GM18861 (cell line): ENCODE data around the gene ZNF423.
"Not testable (repeated sequence)": the region's sequence is repeated elsewhere in the genome, so short reads cannot be mapped to it uniquely, and the experiment has no call there.

Experiments used
- ATAC-seq: cut with Tn5 transposase; IDR thresholded peaks from one replicate; pipeline ENCODE4 v1.9.1; 2021; ENCODE audit not compliant: unreplicated experiment

ZNF423 gene

DNA sequence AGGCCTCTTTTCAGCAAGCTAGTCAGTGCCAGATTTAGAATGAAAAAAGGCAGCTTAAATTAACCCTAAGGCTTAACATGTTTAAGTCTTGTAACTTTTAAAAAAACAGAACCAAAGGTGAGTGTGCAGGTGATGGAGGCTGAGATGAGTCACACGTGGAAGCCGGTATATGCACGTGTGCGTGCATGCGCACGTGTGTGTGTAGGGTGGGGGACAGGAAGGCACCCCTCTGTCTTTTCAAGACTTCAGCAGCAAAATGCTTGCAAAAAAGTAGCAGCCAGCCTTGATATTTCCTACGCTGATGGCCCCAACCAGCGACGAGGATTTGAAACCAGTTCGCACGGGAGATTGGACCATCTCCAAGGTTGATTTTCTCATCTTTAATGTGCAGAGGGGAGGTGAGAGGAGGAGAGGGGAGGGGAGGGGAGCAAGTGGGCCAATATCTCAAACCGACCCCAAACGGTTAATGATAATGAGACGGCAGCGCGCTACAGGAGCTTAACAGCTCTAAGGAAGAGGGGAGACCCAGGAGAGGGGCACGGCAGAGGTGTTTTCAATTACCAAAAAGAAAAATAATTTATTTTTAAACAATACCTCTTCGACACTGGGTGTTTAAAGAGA is 154.7 kb downstream of the ZNF423 start:
- ATAC-seq: no peak

DNA sequence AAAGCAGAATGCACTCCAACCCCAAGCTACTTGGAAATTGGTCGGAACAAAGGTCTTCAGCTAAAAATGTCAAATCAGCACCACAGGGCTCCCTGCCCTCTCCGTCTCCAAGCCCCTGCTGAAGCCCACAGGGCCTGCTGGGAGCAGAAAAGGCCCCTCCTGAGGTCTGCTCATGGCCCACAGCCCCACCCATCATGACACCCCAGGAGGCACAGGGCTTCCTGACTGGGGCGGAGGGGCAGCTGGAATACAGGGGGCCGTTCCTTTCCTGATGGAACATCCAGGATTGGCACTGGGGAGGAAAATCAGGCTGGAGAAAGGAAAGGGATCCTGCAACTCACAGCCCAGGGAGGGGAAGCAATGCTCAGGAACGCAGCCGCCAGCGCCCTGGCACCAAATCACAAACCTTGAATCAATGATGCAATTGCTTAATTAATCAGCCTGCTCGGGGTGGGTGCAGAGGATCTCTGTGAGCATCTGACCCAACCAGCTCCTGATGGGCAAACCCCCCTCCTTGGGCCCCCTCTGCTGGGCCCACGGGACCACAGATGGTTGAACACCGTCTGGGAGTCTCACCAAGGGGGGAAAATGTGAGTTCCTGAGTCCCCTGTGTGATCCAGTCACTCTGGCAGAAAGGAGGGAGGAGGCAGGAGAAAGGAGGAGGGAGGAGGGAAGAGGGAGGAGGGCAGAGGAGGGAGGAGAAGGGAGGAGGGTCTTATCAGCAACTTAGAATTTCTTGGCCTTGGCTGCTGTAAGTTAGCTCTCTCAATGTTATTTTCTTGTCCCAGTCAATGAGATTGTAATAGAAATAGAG is 155.5 kb downstream of the ZNF423 start:
- ATAC-seq: no peak

DNA sequence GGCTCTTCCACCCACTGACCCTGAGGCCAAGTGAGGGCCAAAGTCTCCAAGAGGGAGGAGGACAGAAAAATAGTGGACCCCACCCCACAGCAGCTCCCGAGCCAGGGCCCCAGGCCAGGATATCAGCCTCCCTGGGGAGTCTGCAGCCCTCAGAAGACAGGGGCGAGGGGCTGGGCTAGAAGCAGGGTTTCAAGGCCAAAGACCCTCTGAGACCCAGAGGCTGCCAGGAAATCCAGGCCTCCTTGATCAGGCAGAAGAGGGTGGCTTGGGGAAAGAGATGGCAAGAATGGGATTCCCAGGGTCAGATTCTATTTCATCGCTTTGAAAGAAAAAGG is 156.1 kb downstream of the ZNF423 start:
- no peak for ATAC-seq

DNA sequence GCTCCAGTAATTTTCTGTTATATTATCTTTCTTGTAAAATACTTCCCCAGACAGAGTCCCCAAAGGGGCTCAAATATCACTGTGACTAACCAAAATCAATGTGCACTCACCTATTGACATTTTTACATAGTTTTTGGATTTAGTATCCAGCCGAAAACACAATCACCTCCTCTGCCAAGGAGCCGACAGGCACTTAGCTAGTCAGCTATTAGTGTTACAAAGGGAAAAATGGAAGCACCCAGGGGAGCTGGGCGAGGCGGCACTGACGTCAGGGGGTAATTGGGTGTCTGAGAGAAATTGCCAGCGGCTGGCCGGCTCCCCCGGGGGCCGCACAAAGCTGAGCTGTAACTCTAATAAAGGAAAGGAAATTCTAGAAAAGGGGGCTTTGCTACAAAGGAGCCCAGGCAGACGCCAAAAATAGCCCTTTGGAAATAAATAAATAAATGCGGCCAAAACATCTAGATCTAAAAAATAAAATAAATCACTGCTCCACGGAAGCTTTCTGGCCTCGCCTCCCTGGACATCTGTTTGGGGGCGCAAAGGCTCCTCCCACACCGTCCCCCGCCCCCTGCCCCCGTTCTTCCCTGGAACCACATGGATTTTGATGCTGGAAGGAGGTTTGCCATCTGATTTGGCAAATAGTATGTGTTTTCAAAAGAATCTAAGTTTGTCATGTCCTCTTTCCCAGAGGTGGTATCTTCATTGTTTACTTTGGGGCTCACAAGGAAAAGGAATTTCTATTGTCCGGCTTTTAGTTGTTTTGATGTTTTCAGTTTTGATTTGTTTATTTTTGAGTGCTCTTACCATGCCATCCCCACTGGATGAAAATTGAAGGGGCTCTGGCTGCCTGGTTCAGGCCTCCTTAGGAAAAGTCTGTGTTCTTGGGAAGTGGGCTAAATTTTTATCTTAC is 156.7 kb downstream of the ZNF423 start:
- ATAC-seq: no peak

DNA sequence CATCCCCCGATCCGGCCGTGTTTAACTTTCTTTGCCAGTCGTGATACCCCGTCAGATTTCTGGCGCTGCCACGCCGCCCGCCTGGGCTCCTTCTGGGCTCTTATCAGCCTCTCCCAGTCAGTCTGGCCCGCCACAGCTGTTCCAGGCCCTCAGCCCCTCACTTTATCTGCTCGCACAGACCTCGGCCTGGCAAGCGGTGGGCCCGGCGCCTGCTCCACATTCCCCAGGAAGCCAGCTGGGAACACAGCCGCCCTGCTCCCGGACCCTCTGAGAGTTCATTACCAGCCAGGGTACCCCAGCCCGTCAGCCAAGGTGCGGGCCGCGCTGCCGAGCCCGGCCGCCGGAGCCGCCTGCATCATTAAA is 157.5 kb downstream of the ZNF423 start:
- no peak for ATAC-seq

DNA sequence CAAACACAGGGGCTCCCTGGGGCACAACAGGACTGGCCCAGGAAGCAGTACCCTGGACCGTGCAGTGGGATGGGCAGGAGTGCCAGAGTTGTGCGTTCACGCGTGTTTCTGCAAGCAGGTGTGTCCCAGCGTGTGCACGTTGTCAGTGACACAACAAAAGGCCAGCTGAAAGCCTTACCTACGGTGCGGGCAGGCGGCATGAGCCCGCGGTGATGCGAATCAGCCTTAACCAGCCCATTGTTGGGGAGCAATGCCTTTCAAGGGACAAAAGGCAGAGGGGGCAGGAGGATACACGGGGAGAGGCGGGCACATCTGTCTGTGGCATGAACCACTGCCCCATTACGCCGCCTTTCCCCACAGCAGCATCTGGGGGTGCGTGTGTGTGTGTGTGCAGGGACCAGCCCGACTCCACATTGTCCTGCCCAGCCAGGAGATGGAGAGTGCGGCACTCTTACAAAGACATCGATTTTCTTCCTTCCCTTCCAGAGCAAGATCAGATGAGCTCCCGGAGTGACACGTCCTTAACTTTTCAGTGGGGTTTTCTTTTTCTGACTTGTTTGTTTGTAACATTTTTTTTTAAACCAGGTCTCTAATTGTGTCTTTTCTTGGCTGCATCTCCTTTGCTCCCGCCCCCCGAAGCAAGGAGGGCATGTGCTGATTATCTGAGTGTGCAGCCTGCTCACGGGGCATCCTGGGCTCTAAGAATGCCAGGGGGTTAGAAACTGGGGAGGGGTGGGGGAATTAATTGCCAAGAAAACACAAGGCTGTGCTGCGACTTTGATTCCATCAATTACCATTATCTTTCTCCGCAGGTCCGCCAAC is 158.1 kb downstream of the ZNF423 start:
- no peak for ATAC-seq

DNA sequence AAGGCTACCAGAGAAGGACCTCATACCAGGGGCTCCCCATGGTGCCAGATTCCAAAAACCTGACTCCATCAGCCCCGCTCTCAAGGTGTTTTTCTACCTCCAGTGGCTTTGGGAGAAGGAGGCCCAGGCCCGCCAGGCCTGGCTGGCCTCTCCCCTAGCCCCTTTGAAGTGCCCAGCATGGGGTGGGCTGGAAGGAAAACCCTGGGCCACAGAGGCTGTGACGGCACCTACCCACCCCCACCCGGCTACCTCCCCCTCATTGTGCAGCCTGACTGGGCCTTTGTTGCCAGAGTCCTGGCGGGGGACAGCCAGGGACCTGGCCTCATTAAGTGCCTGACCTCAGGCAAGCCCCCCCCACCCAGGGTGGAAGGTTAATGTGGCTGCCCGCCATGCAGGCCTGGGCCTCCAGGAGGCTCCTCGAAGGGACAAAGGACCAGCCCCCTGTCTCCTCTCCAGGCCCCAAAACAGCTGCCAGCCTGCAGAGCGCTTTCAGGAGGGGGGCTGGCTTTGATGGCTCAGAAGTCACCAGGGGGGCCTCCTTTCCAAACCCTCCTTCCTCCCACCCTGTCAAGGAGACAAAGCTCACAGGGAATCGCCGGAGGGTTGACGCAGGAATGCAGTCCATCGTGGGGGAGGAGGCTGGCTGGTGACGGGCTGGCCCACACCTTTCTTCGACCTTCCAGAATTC is 159.4 kb downstream of the ZNF423 start:
- no peak for ATAC-seq

DNA sequence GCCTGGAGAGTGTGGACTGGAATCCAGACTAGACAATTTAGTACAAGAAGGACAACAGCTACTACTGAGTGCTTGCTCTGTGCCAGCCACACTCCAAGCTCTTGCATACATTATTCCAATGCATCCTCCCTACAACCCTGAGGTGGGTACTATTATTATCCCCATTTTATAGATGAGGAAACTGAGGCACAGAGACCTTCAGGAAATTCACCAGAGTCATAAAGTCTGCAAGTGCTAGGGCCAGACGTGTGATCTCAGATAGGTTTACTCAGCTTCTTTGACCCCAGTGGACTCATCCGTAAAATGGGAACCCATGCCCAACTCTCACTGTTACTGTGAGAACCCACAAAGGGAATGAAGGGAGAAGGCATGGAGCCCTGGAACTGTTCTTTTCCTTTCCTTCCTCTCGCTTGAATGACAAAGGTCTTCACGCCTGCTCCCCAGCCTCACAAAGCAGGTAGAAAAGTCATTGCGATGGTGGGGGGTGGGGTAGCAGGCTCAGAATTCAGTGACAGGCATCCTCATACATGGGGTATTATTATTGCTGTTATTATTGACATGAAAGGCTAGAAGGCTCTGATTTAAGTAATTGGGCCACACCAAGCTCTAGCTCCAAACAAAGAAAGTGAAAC is 160.0 kb downstream of the ZNF423 start:
- no peak for ATAC-seq

DNA sequence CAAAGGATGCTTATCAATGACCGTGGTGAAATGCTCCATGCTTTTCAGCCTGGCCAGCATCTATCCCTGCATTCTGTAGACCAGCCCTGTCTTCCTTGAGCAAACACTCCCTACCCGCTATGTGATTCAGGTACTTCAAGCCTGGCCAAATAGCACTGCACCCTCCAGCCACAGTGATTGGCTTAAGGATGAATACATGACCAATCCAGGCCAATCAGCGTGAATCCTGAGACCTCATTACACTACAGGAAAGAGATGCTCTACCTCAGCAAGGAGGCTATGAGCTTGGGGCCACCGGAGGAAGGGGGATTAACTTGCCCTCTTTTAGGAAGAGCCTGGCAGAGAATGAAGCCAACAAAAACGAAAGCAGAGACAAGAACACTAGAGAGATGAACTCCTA is 162.5 kb downstream of the ZNF423 start:
- no peak for ATAC-seq

DNA sequence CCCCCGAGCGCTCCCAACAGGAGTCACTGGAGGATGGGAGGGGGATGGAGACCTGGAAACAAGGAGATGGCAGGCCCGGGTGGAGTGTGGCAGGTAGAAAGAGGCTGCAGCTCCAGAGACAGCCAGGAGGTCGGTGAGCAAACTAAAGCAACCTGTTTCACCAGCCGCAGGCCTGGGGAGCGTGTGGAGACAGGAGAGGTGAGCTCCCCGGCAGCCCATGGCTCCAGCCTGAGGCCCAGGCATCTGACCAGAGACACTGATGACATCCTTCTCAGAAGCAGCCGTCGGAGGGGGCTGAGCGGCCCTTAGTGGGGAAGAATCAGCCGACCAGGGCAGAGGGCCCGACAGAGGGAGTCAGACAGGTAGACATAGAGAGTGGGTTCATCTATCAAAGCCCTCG is 165.1 kb downstream of the ZNF423 start:
- ATAC-seq: no peak

DNA sequence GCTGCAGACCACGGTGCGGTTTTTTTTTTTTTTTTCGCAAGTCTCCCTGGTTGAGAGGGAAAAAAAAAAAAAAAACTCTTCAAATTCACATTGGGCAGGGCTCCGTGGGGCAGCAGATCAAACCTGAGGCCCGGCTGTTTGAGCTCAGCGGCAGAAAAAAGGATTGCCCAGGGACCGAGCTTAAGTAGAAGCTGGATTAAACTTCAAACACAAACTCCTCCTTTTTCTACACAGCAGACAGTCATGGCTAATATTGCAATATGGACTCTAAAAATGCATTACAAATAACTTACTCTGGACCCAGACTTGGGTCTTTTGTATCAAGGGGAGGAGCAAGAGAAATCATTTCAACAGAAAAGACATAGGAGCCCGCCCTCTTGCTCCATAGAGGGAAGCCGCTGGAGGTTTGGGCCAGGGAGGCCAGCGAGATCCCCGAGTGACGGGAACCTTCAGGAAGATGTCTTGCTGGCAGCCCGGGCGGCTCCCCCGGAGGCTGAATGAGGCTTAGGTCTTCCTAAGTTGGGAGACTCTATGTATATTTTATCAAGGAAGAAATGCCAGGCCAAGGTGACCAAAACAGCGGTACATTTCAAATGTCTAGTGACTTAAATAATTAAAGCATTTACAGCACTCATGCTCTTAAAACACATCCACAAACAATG is 167.7 kb downstream of the ZNF423 start:
- no peak for ATAC-seq

DNA sequence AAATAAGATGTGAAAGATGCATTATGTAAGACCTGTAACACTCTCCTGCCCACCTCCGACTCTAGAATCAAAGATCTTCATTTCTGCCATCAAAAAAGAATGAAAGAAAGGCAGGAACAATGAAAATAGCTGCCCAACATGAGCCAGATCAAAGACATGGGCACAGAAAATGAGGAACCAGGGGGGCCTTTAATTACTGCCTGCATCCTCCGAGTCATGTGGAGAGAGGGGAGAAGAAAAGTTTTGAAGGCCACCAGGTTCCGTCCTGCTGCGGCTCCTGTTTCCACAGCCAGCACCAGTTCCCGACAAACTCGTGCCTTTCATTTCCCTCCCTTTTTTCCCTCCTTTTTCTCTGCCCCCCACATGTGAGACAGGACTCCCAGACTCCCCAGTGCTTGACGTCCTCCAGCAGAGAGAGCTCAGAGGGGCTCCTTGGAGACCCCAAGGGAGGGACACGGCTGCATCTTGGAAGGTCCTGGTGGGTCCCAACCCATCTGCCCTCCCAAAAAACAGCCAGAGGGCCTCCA is 168.4 kb downstream of the ZNF423 start:
- no peak for ATAC-seq

DNA sequence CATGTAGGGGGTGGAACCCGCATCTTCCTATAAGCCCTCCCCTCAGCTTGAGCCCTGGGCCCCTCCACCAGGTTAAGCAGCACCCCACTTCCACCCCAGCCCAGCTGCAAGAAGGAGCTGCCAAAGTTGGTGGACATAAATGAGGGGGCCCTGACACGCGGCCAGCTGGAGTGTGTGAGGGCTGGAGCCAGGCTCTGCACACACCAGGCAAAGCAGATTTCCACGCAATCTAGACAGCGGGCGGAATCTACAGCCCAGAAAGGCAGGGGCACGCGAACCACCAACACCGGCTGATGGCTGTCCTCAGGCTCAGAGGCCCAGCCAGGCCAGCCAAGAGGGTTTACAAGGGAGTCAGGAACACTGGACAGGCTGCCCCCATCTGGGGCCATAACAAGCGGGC is 171.2 kb downstream of the ZNF423 start:
- ATAC-seq: no peak

DNA sequence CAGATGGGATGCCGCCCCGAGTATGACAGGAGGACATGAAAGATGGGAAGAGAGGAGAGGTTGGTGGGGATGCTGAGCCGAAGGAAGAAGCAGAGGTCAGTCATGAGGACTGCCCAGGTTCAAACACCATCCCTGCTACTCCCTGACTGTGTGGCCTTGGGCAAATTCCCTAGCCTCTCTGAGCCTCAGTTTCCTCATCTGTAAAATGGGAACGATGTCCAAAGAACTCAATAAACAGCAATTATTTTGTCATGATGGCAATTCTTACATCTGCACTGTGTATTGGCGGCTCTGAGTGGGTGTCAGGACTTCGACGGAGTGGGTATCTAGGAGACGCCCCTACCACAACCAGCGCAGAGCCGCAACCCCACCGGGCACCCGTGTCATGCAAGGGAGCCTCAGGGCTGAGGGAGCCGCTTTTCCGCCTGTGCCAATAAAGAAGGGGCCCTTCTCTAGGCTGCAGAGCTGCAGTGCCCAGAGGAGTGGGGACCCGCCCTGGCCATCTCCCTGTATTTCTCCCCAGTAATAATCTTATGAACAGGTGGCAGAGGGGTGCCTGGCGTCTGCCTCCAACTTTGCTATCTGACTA is 173.2 kb downstream of the ZNF423 start:
- ATAC-seq: no peak

DNA sequence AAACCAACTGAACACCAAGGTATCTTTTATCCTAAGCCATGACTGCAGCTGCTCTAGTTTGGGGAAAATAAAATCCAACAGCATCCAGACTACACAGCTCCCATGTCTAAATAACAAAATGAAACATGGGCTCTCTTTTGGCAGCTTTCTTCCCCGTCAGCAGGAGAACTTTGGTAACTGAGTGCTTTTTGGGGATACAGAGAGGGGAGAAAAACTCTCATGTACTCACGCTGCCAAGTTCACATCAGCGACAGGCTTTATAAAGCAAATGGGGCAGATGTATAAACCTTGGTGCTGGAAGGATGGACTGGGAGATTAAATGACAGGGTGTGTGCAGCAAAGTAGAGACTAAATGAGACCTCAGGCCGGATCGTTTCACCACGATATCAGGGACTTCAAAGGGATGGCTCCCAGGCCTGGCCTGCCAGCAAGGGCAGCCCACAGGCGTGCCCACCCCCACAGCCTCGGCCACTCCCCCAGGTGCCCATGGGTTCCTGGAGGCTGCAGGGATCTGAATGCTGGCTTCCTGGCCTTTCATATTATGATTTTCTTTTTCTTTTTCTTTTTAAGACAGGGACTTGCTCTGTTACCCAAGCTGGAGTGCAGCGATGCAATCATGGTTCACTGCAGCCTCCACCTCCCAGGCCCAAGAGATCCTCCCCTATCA is 174.6 kb downstream of the ZNF423 start:
- no peak for ATAC-seq

DNA sequence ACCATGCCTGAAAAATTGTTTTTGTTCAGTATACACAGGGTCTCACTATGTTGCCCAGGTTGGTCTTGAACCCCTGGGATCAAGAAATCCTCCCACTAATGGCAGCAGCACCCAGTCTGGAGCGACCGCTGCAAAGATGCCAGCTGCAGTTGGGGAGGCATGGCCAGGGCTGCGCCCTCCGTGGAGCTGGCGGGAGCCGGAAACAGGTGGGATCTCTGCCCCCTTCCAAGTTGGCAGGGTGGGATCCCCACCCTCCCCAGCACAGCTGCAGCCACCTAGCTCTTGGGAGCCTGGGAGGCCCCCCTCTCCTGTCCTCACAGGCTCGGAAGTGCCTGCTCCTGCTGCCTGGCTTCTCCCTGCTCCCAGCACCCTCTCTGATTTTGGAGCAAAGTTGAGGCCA is 176.8 kb downstream of the ZNF423 start:
- no peak for ATAC-seq

DNA sequence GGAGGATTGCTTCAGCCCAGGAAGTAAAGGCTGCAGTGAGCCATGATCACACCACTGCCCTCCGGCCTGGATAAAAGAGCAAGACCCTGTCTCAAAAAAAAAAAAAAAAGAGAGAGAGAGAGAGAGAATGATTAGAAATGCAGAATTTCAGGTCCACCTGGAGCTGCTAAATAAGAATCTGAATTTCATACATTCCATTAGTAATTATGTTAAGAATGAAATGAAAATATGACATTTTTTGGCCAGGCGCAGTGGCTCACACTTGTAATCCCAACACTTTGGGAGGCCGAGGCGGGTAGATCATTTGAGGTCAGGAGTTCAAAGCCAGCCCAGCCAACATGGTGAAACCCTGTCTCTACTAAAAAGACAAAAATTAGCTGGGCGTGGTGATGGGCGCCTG is 178.3 kb downstream of the ZNF423 start:
- not testable (repeated sequence) for ATAC-seq

DNA sequence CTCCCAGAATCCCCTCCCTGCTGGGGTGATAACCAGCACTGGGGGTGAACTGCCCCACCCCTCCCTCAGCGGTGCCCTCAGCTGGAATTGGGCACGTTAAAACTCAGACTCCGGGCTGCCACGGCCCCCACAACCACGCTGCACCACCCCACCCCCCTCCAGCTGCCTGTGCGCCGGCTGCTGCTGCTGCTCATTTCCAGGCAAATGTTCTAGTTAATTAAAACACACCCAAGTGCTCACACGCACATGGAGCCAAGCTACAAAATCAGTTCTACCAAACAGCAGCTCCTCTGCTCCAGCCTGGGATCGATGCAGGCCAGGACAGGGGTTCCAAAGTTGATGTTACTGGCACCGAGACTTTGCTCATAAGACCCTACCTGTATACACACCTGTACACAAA is 180.5 kb downstream of the ZNF423 start:
- no peak for ATAC-seq
